Panc1 (cell line): ENCODE results near the gene SP6. TPM values are rescaled to one million over a fixed set of nuclear protein-coding genes. Genes with fewer than 3 reads are reported as not detected.

ENCODE experiments used
- ATAC-seq: fragments of 200-7000 bp; cut with Tn5 transposase; 2 replicates; pipeline ENCODE4 v1.9.1; 2020; ENCODE audit warnings: mild to moderate bottlenecking, moderate library complexity
- BruUV-seq: library from RNA; stranded (reverse); fragments of 400-500 nt; replicated peaks from 2 replicates; lab custom pipeline; 2021; lab: Mats Ljungman, UMichigan
- CTCF ChIA-PET: fragments of 300-600 bp; sonication (Branson Sonifier 250); formaldehyde crosslinking; loops from one replicate; lab custom pipeline; 2022; ENCODE audit warnings: antibody characterized with exemption; lab: Charles Lee
- POLR2A ChIA-PET: fragments of 300-600 bp; sonication (Branson Sonifier 250); formaldehyde crosslinking; loops from one replicate; lab custom pipeline; 2022; ENCODE audit warnings: antibody characterized with exemption; lab: Charles Lee
- DNase-seq: peaks from one replicate; pipeline ENCODE4 v3.0.0-alpha.2; 2010; ENCODE audit warnings: low read depth, low spot score
- H3K27ac ChIP-seq: 2 replicates; pipeline ENCODE4 v1.5.1; 2011; ENCODE audit warnings: mild to moderate bottlenecking, low read length, inconsistent platforms
- H3K27me3 ChIP-seq: fragments of 200-500 bp; sonication (Bioruptor generic); 2 replicates; pipeline ENCODE4 v1.6.0; 2014; ENCODE audit warnings: low read length, inconsistent platforms; ENCODE audit not compliant: control insufficient read depth, insufficient read depth
- H3K36me3 ChIP-seq: fragments of 200-500 bp; sonication (Bioruptor generic); 2 replicates; pipeline ENCODE4 v1.5.1; 2014; ENCODE audit warnings: inconsistent platforms, mild to moderate bottlenecking, low read length, moderate library complexity; ENCODE audit not compliant: control insufficient read depth, insufficient read depth
- H3K4me1 ChIP-seq: 2 replicates; pipeline ENCODE4 v1.5.1; 2011; ENCODE audit warnings: inconsistent platforms, mild to moderate bottlenecking, low read length, moderate library complexity; ENCODE audit not compliant: control insufficient read depth, insufficient read depth
- H3K4me3 ChIP-seq, 2 experiments: 2 replicates each; pipeline ENCODE4 v1.5.1; 2011 to 2012; ENCODE audit warnings: low read depth in 2 of 2, low read length in 2 of 2, mild to moderate bottlenecking in 2 of 2, inconsistent platforms in 1 of 2, moderate library complexity in 1 of 2
- H3K9me3 ChIP-seq: fragments of 200-500 bp; sonication (Bioruptor generic); 2 replicates; pipeline ENCODE4 v1.5.1; 2014; ENCODE audit warnings: low read depth, mild to moderate bottlenecking, inconsistent platforms, low read length, moderate library complexity; ENCODE audit not compliant: control insufficient read depth, insufficient read depth
- POLR2AphosphoS5 ChIP-seq: IDR thresholded peaks from 2 replicates; pipeline ENCODE4 v1.6.1; 2012; ENCODE audit warnings: mild to moderate bottlenecking, low read depth, low read length, moderate library complexity
- SIN3A ChIP-seq: IDR thresholded peaks from 2 replicates; pipeline ENCODE4 v1.6.1; 2012; ENCODE audit warnings: low read depth, mild to moderate bottlenecking, low read length, moderate library complexity, borderline replicate concordance; ENCODE audit not compliant: insufficient read depth
- TCF7L2 ChIP-seq: IDR thresholded peaks from 2 replicates; pipeline ENCODE4 v1.6.1; 2011; ENCODE audit warnings: mild to moderate bottlenecking, low read depth, low read length, inconsistent platforms
- in situ Hi-C: cut with HindIII; loops from 2 replicates; pipeline ENCODE4 v1.10.0; 2016; ENCODE audit warnings: low sequenced_read_pairs, low pct_unique_long_range_greater_than_20kb
- intact Hi-C: fragments of 100-400 bp; cut with micrococcal nuclease; formaldehyde crosslinking; loops from one replicate; pipeline ENCODE4 v1.10.0; 2022; ENCODE audit not compliant: unreplicated experiment
- total RNA-seq: library from RNA; stranded (reverse); gene quantifications from one replicate; pipeline ENCODE4 v1.2.1, GENCODE V29; 2021; ENCODE audit not compliant: unreplicated experiment
- TF ChIP-seq, protein P1 (sequence below): fragments of 450-650 bp; IDR thresholded peaks from 2 replicates; pipeline ENCODE4 v1.5.1; 2017; ENCODE audit warnings: mild to moderate bottlenecking
- TF ChIP-seq, protein P2 (sequence below), 2 experiments: IDR thresholded peaks; 2 replicates each; pipeline ENCODE4 v1.6.1; 2011 to 2012; ENCODE audit warnings: low read depth in 2 of 2, control low read depth in 1 of 2, low read length in 1 of 2, mild to moderate bottlenecking in 1 of 2, moderate library complexity in 1 of 2; ENCODE audit not compliant: insufficient read depth in 1 of 2

Gene SP6
- total RNA-seq, 1 experiment from 2014 or later = 4.0 TPM

DNA sequence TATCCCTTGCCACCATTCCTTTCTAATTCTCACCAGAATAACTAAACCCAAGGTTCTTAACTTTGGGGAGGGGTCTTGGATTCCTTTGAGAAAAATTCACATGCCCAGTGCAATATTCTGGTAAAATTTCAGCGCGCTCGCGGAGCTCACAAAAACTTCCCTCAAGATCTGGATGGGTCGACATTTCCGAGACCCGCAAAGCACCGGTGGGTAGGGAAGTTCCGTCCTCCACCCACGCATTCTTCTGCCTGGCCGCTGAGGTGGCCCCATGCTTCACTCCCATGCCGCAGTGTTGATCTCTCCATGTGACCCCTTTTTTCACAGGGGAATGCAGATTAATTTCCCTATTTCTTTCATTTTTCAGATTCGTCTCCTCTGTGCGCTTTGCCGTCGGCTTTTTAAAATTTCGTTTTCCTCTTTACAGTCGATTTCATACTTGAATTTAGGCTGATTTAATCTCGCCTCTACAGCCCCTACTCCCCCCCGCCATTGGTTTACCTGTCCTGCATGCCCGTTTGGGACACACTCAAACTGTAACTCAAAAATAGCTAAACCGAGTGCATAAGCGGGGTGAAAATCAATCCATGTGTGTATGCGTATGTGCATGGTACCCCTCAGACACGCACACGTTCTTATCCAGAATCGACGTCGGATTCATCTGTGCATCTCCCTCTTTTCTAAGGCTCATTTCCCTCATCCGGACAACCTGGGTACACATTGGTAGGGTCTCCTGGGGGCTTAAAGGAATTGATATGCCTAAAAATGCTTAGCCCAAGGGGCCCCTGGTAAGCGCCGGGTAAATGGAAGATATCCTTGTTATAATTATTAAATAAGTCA is 1.4 kb upstream of the SP6 start:
- ATAC-seq (no peak), DNase-seq (no peak)
- intact Hi-C loops (no loop called here), in situ Hi-C loops (no loop called here)
- Histone ChIP-seq H3K4me1 (peaks cover 3% of the 10 kb centered on the region; the same call in 1 of the 2 replicates), H3K36me3 (no peaks in the 10 kb centered on the region), H3K27ac (no peak overlapping the region), H3K4me3 (no peak overlapping the region), H3K27me3 (peaks cover 22% of the 10 kb centered on the region), H3K9me3 (no peaks in the 10 kb centered on the region)
- POLR2A ChIA-PET = no interaction called here
- no peak for TF ChIP-seq POLR2AphosphoS5
- TF ChIP-seq SIN3A = no peak
- TF ChIP-seq, protein P1, sequence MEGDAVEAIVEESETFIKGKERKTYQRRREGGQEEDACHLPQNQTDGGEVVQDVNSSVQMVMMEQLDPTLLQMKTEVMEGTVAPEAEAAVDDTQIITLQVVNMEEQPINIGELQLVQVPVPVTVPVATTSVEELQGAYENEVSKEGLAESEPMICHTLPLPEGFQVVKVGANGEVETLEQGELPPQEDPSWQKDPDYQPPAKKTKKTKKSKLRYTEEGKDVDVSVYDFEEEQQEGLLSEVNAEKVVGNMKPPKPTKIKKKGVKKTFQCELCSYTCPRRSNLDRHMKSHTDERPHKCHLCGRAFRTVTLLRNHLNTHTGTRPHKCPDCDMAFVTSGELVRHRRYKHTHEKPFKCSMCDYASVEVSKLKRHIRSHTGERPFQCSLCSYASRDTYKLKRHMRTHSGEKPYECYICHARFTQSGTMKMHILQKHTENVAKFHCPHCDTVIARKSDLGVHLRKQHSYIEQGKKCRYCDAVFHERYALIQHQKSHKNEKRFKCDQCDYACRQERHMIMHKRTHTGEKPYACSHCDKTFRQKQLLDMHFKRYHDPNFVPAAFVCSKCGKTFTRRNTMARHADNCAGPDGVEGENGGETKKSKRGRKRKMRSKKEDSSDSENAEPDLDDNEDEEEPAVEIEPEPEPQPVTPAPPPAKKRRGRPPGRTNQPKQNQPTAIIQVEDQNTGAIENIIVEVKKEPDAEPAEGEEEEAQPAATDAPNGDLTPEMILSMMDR = no peak
- TF ChIP-seq TCF7L2 = no peak
- TF ChIP-seq, protein P2, sequence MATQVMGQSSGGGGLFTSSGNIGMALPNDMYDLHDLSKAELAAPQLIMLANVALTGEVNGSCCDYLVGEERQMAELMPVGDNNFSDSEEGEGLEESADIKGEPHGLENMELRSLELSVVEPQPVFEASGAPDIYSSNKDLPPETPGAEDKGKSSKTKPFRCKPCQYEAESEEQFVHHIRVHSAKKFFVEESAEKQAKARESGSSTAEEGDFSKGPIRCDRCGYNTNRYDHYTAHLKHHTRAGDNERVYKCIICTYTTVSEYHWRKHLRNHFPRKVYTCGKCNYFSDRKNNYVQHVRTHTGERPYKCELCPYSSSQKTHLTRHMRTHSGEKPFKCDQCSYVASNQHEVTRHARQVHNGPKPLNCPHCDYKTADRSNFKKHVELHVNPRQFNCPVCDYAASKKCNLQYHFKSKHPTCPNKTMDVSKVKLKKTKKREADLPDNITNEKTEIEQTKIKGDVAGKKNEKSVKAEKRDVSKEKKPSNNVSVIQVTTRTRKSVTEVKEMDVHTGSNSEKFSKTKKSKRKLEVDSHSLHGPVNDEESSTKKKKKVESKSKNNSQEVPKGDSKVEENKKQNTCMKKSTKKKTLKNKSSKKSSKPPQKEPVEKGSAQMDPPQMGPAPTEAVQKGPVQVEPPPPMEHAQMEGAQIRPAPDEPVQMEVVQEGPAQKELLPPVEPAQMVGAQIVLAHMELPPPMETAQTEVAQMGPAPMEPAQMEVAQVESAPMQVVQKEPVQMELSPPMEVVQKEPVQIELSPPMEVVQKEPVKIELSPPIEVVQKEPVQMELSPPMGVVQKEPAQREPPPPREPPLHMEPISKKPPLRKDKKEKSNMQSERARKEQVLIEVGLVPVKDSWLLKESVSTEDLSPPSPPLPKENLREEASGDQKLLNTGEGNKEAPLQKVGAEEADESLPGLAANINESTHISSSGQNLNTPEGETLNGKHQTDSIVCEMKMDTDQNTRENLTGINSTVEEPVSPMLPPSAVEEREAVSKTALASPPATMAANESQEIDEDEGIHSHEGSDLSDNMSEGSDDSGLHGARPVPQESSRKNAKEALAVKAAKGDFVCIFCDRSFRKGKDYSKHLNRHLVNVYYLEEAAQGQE (IDR thresholded peaks at IDR 0.05; ENCODE audit: insufficient read depth in 1 of 2, low read depth in 2 of 2, low read length in 1 of 2) = no peak
- BruUV-seq = no TSS peak
- CTCF ChIA-PET = no interaction called here

DNA sequence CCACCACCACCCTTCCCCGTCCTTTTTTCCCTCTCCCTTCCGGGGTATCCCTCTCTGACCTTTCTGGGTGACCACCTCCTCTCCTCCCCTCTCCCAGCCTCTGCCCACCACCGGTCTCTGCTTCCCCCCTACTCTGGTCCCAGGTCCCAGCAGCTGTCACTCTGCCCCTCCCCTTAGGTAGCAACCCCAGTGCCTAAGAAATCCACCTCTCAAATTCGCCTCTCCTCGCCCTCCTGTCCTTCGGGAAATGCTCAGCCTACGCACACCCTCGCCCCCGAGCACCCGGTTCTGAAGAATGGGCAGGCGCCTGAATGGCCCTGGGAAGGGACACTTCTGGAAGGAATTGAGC is 775 bp upstream of the SP6 start:
- POLR2A ChIA-PET = no interaction called here
- H3K9me3 ChIP-seq = no peaks in the 10 kb centered on the region
- intact Hi-C loops (no loop called here), in situ Hi-C loops (no loop called here)
- no peak overlapping the region for H3K4me3 ChIP-seq
- CTCF ChIA-PET = no interaction called here
- BruUV-seq = no TSS peak
- H3K4me1 ChIP-seq = peaks cover 3% of the 10 kb centered on the region; the same call in 1 of the 2 replicates
- peaks cover 22% of the 10 kb centered on the region for H3K27me3 ChIP-seq
- H3K27ac ChIP-seq = no peak overlapping the region
- no peak for TF ChIP-seq POLR2AphosphoS5
- no peak for TF ChIP-seq SIN3A
- TF ChIP-seq, protein P2 (IDR thresholded peaks at IDR 0.05; ENCODE audit: insufficient read depth in 1 of 2, low read depth in 2 of 2, low read length in 1 of 2) = no peak
- TF ChIP-seq, protein P1 = no peak
- no peak for TF ChIP-seq TCF7L2
- no peak for ATAC-seq
- H3K36me3 ChIP-seq = no peaks in the 10 kb centered on the region
- no peak for DNase-seq
